ENCODE measurements around the gene CAMSAP3.

DNA sequence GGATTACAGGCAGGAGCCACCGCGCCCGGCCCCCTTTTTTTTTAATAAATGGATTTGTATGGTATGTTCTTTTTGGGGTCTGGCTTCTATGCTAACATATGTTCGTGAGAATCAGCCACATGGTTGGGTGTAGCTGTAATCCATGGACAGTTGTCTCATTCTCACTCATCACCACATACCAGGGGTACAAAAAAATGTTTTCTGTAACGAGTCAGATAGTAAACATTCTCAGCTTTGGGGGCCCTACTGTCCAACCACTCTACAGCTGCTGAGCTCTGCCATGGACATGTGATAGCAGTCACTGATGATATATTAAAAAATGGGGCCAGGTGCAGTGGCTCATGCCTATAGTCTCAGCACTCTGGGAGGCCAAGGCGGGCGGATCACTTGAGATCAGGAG is 68.0 kb downstream of the CAMSAP3 start:
- TF ChIP-seq, protein P1, sequence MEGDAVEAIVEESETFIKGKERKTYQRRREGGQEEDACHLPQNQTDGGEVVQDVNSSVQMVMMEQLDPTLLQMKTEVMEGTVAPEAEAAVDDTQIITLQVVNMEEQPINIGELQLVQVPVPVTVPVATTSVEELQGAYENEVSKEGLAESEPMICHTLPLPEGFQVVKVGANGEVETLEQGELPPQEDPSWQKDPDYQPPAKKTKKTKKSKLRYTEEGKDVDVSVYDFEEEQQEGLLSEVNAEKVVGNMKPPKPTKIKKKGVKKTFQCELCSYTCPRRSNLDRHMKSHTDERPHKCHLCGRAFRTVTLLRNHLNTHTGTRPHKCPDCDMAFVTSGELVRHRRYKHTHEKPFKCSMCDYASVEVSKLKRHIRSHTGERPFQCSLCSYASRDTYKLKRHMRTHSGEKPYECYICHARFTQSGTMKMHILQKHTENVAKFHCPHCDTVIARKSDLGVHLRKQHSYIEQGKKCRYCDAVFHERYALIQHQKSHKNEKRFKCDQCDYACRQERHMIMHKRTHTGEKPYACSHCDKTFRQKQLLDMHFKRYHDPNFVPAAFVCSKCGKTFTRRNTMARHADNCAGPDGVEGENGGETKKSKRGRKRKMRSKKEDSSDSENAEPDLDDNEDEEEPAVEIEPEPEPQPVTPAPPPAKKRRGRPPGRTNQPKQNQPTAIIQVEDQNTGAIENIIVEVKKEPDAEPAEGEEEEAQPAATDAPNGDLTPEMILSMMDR (IDR thresholded peaks at IDR 0.05): no peak
- TF ChIP-seq POLR2A (IDR thresholded peaks at IDR 0.05): no peak
